Neural cell (in vitro differentiated cells): Measurements from ENCODE around the gene NPAS2.

ENCODE experiments used
- CTCF ChIP-seq: fragments of 450-650 bp; IDR thresholded peaks from 2 replicates; pipeline ENCODE4 v1.5.1; 2014; ENCODE audit warnings: antibody characterized with exemption, mild to moderate bottlenecking, moderate library complexity; ENCODE audit not compliant: poor library complexity, severe bottlenecking
- EP300 ChIP-seq: fragments of 450-650 bp; conservative IDR thresholded peaks from 2 replicates; pipeline ENCODE4 v1.6.1; 2014; ENCODE audit warnings: antibody characterized with exemption, mild to moderate bottlenecking, moderate library complexity; ENCODE audit not compliant: poor library complexity, severe bottlenecking
- EZH2 ChIP-seq: fragments of 200-600, 300-800 bp; shearing (Covaris generic), sonication (generic); IDR thresholded peaks from 2 replicates; pipeline ENCODE4 v1.6.1; 2014; ENCODE audit warnings: antibody characterized with exemption, low read length, borderline replicate concordance, mild to moderate bottlenecking; ENCODE audit not compliant: insufficient read depth, poor library complexity, severe bottlenecking
- MXI1 ChIP-seq: fragments of 450-650 bp; conservative IDR thresholded peaks from 2 replicates; pipeline ENCODE4 v1.6.1; 2014; ENCODE audit warnings: antibody characterized with exemption, mild to moderate bottlenecking; ENCODE audit not compliant: poor library complexity, severe bottlenecking
- POLR2AphosphoS5 ChIP-seq: IDR thresholded peaks from 2 replicates; pipeline ENCODE4 v1.6.1; 2012
- RAD21 ChIP-seq: fragments of 450-650 bp; conservative IDR thresholded peaks from 2 replicates; pipeline ENCODE4 v1.6.1; 2014; ENCODE audit warnings: antibody characterized with exemption, mild to moderate bottlenecking, moderate library complexity
- SMC3 ChIP-seq: fragments of 450-650 bp; conservative IDR thresholded peaks from 2 replicates; pipeline ENCODE4 v1.6.1; 2014; ENCODE audit warnings: antibody characterized with exemption, mild to moderate bottlenecking, moderate library complexity; ENCODE audit not compliant: poor library complexity

DNA sequence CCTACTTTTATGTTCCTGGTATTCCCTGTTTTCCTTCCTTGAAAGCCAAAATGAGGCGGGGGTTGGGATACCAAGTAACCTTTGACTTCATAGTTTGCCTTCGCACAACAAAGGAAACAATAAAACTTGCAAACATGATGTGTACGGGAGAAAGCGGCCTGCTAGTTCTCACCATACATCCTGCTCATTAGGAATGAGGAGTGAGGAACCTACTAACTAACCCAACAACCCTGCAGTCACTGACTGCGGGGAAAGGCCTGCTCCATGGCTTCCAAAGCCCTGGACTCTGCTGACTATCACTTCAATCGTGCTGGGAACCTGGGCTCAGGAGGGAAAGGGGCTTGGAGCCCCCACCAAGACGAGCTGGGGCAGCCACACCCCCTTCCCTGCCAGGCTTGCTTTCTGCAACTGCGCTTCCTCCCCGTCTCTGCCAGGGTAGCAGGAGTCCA lies 206.3 kb downstream of the NPAS2 start:
- TF ChIP-seq POLR2AphosphoS5 (no peak), RAD21 (no peak), CTCF (no peak), MXI1 (no peak), EP300 (no peak), EZH2 (no peak), SMC3 (no peak)
